GF-D8 (cell line): ENCODE measurements around the gene CEACAM21.
A peak's percentile ranks its signal among the peaks of the same experiment; 100 is the strongest.
"Not testable (repeated sequence)": the region's sequence is repeated elsewhere in the genome, so short reads cannot be mapped to it uniquely, and the experiment has no call there.

Experiments
- DNase-seq: peaks from one replicate; lab custom pipeline; 2025; lab: John Stamatoyannopoulos, UW

CEACAM21 gene

DNA sequence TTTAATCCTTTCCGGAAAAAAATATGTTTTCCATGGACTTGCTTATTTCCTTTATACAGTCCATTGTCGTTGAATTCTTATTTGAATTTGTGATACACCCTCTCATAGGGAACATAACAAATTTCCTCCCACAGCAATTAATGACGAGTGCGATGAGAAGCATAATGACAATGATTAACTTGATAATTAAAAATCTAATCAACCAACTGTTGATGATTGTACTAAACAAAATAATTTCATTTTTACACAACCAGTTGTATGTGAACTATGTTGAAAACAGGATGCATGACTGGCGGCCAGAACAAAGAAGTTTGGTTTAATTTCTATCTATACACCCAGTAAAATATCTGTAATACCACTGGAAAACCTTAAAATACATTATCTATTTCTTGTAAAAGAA is 26.1 kb upstream of the CEACAM21 start:
- no peak for DNase-seq

DNA sequence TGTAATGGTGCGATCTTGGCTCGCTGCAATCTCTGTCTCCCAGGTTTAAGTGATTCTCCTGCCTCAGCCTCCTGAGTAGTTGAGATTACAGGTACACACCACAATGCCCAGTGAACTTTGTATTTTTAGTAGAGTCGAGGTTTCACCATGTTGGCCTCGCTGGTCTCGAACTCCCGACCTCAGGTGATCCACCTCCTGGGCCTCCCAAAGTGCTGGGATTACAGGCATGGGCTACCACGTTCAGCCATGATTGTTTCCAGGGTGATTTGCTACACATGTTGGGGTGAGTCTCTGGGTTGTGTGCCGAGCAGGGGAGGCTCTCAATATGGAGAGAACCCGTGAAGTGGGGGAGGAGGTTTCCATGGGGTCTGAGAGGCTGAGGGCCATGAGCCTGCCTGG is 24.8 kb upstream of the CEACAM21 start:
- DNase-seq: no peak

DNA sequence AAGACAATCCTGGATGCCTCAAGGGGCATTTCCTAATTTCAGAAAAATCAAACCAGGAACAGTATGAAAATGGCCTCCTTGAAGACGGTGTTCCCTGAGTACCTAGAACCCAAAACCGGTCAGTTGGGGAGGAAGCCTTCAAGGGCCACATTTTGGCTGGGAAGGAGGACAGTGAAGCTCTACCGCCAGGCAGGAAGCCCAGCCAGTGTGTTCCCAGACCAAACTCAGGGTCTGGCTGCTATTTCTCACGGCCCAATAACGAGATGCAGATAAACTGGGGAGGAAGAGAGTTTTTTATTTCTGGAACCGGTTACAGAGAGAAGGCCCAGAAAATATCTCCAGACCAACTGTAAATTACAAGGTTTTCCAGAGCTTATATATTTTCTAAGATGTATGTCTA is 24.3 kb upstream of the CEACAM21 start:
- no peak for DNase-seq

DNA sequence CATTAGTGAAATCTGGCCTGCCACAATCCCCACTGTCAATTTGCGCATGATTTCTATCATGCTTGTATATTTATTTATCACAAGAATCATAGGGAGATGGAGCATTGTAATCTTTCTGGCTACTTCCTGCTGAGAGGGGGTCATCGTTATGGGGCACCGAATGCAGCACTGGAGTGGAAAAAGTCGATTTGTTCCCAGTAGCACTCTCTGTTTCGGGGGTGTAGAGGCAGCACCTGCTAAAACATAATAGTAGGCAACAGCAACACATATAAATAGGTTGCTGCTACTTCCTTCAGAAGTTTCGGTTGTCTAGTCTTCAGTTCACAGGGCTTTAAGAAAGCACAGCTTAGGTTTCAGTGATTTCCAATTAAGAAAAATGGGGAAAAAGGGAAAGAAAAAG is 23.4 kb upstream of the CEACAM21 start:
- no peak for DNase-seq

DNA sequence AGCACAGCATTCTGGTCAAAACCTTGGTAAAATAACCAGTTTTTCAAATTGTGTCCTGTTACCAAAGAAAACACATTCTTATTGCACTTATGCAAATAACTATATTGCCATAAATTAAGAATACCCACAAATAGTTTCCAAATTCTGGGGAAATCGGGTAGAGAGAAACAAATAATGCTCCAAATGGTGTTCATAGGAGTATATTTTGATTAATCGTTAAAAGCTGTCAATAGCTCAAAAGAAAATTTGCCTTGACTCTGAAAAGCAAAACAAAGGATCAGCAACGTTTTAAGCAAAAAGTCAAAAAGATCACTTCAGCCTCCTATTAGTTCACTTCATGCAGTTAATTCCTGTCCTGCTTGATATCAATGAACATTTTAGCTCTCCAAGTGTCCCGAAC is 22.2 kb upstream of the CEACAM21 start:
- no peak for DNase-seq

DNA sequence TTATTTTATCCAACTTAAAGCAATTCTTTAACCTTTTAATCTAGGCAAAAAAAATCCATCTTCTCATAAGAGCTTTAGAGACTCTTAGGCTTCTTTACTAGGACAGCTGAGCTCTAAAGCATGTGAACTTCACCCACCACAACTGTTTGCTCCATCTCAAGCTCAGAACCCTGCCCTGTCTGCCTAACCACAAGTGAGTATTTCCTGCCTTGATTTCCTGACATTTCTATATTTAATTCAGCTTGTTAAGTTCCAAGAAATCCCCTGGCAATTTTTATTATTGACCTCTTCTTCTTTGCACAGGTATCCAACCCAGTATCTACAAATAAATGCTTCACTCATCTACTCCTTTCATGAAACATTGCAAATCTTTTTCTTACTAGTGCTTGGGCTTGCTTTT is 21.1 kb upstream of the CEACAM21 start:
- DNase-seq: peak; percentile 51

DNA sequence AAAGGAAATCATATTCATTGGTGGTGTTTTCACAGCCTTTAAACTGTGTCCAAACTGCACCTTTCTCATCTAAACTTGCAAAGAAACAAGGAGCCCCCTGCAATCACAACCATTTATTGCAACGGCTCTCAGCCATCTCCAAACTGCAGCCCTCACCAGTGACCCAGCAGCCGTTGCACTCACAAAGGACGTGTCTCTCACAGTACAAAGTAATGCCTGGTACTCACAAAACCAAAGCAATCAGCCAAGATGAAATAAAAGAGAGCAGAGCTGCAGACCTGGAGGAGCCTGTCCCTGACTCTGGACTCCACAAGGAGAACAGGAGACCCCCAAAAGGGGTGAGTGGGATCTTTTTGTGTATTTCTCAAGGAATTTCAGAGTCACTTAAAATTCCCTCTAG is 20.2 kb upstream of the CEACAM21 start:
- DNase-seq: no peak

DNA sequence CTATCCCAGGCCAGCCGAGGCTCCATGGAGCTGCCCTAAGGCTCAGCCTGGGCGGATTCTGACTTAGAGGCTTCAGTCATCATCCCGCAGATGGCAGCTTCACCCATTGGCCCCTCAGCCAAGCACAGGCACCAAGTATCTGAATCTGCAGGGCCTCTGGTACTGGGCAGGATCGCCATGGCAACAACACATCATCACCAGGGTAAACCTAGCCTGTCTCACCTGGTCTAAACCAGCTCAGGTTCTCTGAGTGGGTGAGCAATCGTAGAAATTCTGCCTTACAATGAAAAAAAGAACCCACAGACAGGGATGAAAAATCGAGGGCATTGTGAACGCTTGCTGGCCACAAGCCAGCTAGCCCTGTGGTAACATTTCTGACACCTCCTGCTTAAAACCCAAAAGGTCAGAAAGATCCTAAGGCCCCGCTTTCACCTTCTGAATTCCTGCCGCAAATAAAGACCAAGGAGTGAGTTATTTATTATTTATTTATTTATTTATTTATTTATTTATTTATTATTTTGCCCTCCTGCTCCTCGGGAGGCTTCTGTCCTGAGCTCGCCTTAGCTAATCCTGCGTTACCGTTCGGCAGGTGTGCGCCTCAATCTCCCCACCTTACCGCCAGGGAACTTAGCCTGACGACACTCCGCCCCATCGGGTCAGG is 12.0 kb upstream of the CEACAM21 start:
- DNase-seq: no peak

DNA sequence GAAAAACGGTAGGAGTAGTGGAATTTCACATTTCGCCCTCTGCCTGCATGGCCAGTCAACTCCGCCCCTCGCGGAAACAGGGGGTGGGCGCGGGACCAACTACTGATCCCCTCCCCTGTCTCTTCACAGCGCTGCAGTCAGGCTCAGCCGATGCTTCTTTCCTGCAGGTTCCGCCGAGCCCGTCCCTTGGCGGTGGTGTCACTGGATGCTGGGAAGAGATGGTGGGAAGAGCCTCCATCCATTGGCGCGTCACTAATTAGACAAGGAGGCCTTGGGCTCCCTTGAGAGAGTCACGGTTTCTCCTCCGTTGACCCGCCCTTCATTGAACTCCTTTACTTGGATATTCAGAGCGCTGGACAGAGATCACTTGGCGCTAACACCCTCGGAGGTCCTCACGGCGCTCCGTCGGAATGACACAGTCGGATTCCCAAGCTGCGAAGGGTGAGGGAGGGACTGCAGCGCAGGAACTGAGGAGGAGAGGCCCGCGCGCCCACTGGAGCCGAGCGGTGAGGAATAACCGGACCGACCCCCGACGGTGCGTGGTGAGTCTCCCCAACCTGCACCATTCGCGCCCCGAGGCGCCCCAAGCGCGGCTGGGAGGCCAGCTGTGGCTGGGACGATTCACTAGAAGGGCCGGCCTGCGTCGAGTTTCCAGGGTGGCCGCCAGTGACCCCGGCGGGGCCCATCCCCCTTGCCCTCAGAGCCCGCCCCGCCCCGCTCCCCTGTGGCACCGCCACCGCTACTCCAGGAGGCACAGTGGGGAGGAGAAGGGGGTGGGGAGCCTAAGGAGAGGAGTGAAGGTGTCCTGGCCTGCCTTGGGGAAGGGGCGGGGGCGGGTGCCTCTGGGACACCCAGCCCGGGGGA is 11.2 kb upstream of the CEACAM21 start:
- DNase-seq: no peak

DNA sequence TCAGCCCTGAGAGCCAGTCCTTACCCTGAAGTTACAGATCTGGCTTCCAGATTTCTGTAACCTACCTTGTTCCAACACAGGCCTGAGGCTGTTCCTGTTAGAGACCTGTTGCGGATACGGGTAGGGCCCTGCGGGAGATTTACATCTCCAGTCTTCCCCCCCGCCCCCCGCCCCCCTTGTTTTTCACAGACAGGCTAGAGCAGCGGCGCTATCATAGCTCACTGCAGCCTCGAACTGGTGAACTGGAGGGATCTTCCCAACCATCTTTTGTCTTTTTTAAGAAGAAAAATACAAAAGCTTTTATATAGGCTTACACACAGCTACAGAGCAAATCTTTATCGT is 10.6 kb upstream of the CEACAM21 start:
- no peak for DNase-seq

DNA sequence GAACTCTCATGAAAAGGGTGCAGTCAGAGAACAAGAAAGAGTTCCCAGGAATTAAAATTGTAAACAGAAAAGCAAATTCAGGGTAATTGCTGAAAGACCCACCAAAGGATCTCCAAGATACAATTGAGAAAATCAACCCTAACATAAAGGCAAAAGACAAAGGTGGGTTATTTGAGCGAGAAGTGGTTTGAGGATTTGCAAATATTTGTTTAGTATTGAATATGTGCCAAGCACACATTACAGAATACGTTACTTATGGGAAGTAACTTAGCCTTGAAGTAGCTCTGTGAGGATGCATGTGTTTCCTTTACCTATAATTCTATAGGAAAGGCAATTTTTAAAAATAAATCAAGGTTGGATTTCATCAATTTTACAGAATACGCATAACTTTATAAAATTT is 10.0 kb upstream of the CEACAM21 start:
- no peak for DNase-seq

DNA sequence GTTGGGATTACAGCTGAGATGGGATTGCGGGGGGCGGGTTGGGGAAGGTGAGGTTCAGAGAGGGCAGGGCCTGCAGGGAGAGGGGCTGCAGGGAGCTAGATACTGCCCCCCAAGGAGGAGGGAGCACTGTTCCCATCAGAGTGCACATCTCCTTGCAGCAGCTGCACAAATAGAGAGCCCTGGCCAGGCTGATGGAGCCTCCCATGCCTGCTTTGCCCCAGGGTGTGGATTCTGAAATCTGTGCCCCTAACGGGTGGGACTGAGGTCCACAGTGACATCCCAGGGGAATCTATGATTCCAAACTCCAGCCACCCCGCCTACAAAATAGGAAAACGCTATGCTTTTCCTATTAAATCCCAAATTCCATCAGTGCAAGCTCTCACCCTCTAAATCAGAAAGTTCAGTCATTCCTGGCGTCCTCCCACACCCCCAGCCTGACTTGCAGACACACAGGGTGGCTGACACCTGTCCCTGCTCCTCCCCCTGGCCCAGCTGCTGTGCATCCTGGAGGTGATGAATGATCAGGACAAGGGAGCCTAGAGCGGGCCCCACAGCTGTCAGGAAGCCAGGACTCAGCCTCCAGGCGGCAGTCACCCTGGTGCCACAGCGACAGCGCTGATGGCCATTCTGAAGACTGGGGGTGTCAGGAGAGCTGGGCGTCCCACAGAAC is 6.3 kb upstream of the CEACAM21 start:
- no peak for DNase-seq

DNA sequence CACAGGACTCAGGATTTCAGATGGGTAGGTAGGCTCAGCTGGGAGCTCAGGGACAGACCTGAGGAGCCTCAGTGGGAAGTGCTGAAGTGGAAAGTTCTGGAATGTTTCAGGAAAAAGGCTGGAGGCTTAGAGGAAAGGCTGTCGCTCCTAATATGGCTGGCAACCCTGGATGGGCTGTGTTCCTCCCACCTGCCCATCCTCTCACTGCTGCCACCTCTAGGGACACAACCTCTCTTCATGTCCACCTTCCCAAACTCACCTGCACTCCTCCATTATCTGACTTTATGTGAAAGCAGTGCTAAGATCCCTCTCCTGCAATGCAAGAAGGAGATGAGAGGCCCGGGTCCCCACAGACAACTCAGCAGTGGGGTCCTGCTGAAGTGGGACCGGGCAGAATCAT is 5.8 kb upstream of the CEACAM21 start:
- DNase-seq: no peak

DNA sequence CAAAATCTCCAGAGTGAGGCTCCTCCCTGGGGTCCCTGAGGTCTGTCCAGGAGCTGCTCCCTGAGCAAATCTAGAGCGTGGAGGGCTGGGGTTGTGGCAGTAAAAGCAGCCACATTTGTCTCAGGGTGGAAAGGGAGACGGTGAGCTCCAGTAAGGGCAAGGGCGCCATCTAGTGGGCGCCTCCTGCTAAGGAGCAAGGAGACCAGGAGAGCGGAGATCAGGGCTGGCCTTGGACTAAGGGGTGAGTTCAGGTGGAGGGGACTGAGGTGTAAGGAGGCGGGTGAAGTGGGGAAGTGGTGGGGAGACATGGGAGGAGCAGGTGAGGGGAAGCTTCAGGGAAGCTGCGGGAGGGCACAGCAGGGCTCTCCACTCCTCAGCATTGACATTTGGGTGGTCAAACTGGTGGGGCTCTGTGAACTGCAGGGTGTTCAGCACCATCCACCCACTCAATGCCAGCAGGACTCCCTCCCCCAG is 5.3 kb upstream of the CEACAM21 start:
- peak; percentile 7 for DNase-seq

DNA sequence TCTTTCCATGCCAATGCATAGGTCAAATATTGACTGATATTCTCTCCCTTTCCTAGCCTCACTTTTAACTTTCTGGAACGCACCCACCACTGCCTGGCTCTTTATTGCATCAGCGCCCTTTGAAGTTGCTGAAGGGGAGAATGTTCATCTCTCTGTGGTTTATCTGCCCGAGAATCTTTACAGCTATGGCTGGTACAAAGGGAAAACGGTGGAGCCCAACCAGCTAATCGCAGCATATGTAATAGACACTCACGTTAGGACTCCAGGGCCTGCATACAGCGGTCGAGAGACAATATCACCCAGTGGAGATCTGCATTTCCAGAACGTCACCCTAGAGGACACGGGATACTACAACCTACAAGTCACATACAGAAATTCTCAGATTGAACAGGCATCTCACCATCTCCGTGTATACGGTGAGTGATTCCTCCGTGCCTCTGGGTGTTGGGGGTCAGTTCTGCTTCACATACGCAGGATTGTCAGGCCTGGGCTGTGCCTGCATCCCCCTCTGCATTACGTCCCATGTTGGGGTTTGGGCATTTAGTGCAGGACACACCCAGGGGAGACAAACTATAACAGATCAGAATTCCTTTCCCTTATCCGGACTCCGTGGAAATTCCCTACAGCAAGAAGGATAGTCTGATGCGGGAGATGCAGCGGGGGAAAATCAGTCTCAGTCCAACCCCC is 1.3 kb downstream of the CEACAM21 start:
- DNase-seq: no peak

DNA sequence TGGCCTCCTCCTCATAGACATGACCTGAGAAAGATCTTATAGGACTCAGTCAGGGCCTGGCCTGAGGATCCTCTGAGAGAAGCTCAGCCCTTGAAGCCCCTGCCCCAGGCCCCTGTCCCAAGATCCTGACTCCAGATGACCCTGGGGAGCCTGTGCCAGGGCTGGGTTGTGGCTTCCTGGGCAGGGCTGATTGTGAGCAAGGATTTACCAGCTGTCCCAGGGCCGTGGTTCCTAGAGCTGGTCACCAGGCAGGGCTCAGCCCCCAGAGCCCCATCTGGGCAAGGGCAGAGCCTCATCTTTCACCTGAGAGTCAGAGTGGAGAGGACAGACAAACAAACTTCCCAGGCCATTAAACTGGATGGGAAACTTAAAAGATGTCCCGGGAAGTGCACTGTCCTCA is 1.9 kb downstream of the CEACAM21 start:
- DNase-seq: no peak

DNA sequence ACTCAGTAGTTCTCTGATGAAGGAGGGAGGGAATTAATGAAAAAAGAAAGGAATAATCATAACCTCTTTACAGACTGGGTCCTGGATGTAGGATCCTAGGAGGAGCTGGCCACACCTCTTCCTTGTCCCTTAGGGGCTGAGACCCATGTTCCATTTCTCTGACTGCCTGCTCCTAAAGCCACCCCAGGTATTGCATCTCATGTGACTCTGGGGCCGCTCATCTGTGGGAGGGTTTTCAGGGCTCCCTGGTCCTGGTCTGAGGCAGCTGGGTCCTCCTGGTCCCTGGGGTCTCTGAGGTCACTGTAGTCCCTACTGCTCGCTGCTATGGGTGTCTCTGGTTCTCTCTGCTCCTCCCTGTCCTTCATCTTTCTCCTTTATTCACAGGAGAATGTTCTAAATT is 2.9 kb downstream of the CEACAM21 start:
- DNase-seq: no peak

DNA sequence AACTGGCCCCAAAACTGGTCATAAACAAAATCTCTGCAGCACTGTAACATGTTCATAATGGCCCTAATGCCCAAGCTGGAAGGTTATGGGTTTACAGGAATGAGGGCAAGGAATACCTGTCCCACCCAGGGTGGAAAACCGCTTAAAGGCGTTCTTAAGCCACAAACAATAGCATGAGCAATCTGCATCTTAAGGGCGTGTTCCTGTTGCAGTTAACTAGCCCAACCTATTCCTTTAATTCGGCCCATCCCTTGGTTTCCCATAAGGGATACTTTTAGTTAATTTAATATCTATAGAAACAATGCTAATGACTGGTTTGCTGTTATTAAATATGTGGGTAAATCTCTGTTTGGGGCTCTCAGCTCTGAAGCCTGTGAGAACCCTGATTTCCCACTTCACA is 5.1 kb downstream of the CEACAM21 start:
- DNase-seq: not testable (repeated sequence)

DNA sequence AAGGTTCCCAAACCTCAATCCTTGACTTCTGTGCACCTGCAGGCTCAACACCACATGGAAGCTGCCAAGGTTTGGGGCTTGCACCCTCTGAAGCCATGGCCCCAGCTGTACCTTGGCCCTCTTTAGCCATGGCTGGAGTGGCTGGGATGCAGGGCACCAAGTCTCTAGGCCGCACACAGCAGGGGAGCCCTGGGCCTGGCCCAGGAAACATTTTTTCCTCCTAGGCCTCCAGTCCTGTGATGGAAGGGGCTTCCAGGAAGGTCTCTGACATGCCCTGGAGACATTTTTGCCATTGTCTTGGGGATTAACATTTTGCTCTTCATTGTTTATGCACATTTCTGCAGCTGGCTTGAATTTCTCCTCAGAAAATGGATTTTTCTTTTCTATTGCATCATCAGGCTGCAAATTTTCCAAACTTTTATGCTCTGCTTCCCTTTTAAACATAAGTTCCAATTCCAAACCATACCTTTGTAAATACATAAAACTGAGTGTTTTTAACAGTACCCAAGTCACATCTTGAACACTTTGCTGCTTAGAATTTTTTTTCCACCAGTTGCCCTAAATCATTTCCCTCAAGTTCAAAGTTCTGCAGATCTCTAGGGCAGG is 6.7 kb downstream of the CEACAM21 start:
- not testable (repeated sequence) for DNase-seq

DNA sequence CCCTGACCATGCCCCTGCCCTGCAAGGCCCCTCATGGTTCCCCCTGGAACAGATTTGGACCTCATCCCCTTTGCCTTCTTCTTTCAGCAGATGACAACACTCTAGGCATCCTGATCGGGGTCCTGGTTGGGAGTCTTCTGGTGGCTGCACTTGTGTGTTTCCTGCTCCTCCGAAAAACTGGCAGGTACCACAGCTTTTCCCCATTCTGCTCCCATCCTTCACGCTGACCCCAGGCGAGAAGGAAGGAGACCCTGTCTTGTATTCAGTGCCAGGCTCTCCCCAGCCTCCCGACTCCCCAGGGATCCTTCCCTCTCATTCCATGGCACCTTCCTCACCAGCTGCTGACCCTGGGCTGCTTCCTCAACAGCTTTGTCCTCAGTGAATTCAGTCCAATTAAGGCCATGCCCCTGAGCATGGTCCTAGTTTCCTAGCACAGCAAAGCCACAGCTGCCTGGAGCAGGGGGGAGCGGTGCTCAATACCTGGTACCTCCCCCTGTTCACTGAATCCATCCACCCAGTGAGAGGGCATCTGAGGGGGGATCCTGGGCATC is 8.4 kb downstream of the CEACAM21 start:
- DNase-seq: no peak

DNA sequence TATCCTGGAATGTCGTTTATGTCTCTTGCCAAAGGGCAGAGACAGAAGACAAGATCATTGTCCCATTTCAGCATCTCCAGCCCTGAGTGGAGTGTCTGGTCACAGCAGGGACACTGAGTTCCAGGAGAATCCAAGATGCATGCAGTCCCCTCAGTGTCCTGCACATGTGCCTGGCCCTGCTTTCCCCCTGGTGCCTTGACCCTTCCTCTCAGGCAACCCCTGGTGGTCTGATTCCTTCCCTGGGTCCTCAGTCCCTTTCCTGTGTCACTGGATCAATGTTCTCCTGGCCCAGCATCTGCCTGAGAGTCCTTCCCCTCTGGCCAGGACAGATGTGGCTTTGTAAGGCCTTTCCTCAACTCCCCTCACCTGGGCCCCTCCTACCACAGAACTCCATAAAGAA is 9.0 kb downstream of the CEACAM21 start:
- DNase-seq: no peak

DNA sequence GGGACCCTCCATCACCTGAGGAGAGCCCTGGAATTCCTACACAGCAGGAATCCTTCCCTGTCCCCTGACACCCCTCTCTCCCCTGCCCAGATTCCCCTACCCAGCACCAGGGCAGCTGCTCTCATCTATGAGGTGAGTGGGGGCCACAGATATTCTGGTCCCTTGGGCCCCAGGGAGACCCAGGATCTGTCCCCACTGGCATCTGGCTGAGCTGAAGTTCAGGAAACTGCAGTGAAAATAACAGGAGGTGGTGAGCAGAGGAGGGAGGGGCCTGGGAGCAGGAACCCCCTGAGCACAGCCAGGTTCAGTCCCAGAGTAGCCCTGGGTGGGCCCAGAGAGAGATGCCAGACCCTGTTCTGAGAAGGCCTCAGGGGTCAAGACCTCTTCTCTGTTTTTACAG is 10.1 kb downstream of the CEACAM21 start:
- DNase-seq: no peak
